ENCODE measurements around the gene DCST1. TPM values are rescaled to one million over a fixed set of nuclear protein-coding genes. Genes with fewer than 3 reads are reported as not detected.

The DCST1 gene
- polyA plus RNA-seq, 2 of the 4 experiments (the other 2 are of a cell fraction): 0.06 TPM; not detected in 1

- ChIA-PET CTCF (no interaction called here), POLR2A (interaction anchor here (0.6 to 6.0 kb wide), 6 partner anchors 8 to 60 kb away, joined by 3 to 91 read pairs (median 6); partner anchors contain the start of genes CKS1B, FLAD1, PBXIP1 and SHC1)
- 85% methylated on average over 14 of the region's 14 CpGs for WGBS (ENCODE audit: missing lambda C conversion rate)
- no peak overlapping the region for H3K4me2 ChIP-seq
- TF ChIP-seq SMC3 (IDR thresholded peaks at IDR 0.05): peak; percentile 41; the same call in 1 of the 3 replicates
- TF ChIP-seq RAD21 (conservative IDR thresholded peaks at IDR 0.05 in 1 of 2, IDR thresholded peaks at IDR 0.05 in 1 of 2): peak in 1 of 2 experiments; percentile 30; a peak in 2 of 5 replicates
- TF ChIP-seq CTCF (IDR thresholded peaks at IDR 0.05): peak; percentile 29
- TF ChIP-seq HOXA7 (CRISPR knock-in tag; IDR thresholded peaks at IDR 0.05): no peak
- DNase-seq (ENCODE audit: low read depth in 1 of 2, low spot score in 1 of 2): peak in 1 of 2 experiments; percentile 63
- H3K4me3 ChIP-seq: no peak overlapping the region
- no peak for FAIRE-seq
- no peaks in the 10 kb centered on the region for H3K9me3 ChIP-seq
- H3K4me1 ChIP-seq: peaks cover 29% of the 10 kb centered on the region
- peak overlapping the region; percentile 16 to 63; a peak in 4 of 6 replicates for H3K27ac ChIP-seq
- peak; percentile 70 to 75 for ATAC-seq
Observed at GRCh38 chr1:154992721-154993571, 40.7 kb upstream of the DCST1 start.

- H3K27ac ChIP-seq: peak within 1 kb of the TSS; percentile 35 to 63; a peak in 5 of 6 replicates
- 89% methylated on average over 7 of the region's 8 CpGs for WGBS (ENCODE audit: missing lambda C conversion rate)
- CTCF ChIA-PET: interaction anchor here (1.4 kb wide), 1 partner anchor 91 kb away, joined by 7 read pairs; no protein-coding TSS in a partner anchor
- FAIRE-seq (no peak), DNase-seq (ENCODE audit: low read depth in 1 of 2, low spot score in 1 of 2) (no peak), ATAC-seq (peak; percentile 7 to 25; a peak in 3 of 6 replicates)
- peaks cover 31% of the 10 kb centered on the region for H3K4me1 ChIP-seq
- TF ChIP-seq JUN (IDR thresholded peaks at IDR 0.05) (0 out of 5 replicates have a peak, but pooled peaks of 1 of the 2 experiments have one; percentile 15), PBX3 (IDR thresholded peaks at IDR 0.05) (0 out of 2 replicates have a peak, but pooled peaks have one; percentile 39), EHMT2 (IDR thresholded peaks at IDR 0.05; ENCODE audit: low read depth) (no peak)
- POLR2A ChIA-PET: interaction anchor here (0.6 to 6.0 kb wide), 6 partner anchors 9 to 60 kb away, joined by 3 to 91 read pairs (median 6); partner anchors contain the start of genes CKS1B, FLAD1, PBXIP1 and SHC1
- H3K4me2 ChIP-seq: no peak within 1 kb of the TSS
- H3K9me3 ChIP-seq: no peaks in the 10 kb centered on the region
- H3K4me3 ChIP-seq: no peak within 1 kb of the TSS
Observed at GRCh38 chr1:154993572-154994268, 39.9 kb upstream of the DCST1 start, which contains the start of gene LENEP. Gene LENEP, plus strand, starts transcription at chr1:154993586. Its CDS starts 22 bp downstream, at chr1:154993608.

- H3K9me3 ChIP-seq: no peaks in the 10 kb centered on the region
- H3K27ac ChIP-seq: peak overlapping the region; percentile 35 to 63; a peak in 4 of 6 replicates
- ATAC-seq (no peak), FAIRE-seq (no peak), DNase-seq (ENCODE audit: low read depth in 1 of 2, low spot score in 1 of 2) (no peak)
- 62% methylated on average over 1 of the region's 1 CpG for WGBS (ENCODE audit: missing lambda C conversion rate)
- no peak for TF ChIP-seq HDAC2 (IDR thresholded peaks at IDR 0.05)
- TF ChIP-seq MYC (IDR thresholded peaks at IDR 0.05; ENCODE audit: borderline replicate concordance, low read length): no peak
- no peak for TF ChIP-seq POLR2A (IDR thresholded peaks at IDR 0.05; ENCODE audit: low read length)
- no peak for TF ChIP-seq CHD2 (IDR thresholded peaks at IDR 0.05; ENCODE audit: low read length, partially characterized antibody)
- no peak for TF ChIP-seq ZNF302 (CRISPR knock-in tag; IDR thresholded peaks at IDR 0.05)
- no peak for TF ChIP-seq CTCF (IDR thresholded peaks at IDR 0.05)
- no peak for TF ChIP-seq MAFK (IDR thresholded peaks at IDR 0.05; ENCODE audit: partially characterized antibody)
- TF ChIP-seq EHMT2 (IDR thresholded peaks at IDR 0.05; ENCODE audit: low read depth): no peak
- H3K4me1 ChIP-seq: peaks cover 36% of the 10 kb centered on the region
- ChIA-PET POLR2A (interaction anchor here (1.2 to 6.0 kb wide), 4 partner anchors 11 to 38 kb away, joined by 4 to 91 read pairs (median 12); partner anchors contain the start of genes CKS1B, FLAD1, PBXIP1 and SHC1), CTCF (interaction anchor here (1.4 kb wide), 1 partner anchor 90 kb away, joined by 7 read pairs; no protein-coding TSS in a partner anchor)
- no peak overlapping the region for H3K4me2 ChIP-seq
- H3K4me3 ChIP-seq: no peak overlapping the region
Observed at GRCh38 chr1:154994269-154994587, 39.4 kb upstream of the DCST1 start.

Measured in A549 (cell line).